Skeletal muscle tissue (tissue), 4 donors: ENCODE measurements around the gene NEK5. TPM values are rescaled to one million over a fixed set of nuclear protein-coding genes. Genes with fewer than 3 reads are reported as not detected.

Experiments used
- H3K27ac ChIP-seq: one replicate; pipeline ENCODE4 v1.7.0; 2013; ENCODE audit warnings: mild to moderate bottlenecking, low read depth, low read length, inconsistent platforms
- H3K27me3 ChIP-seq, 3 donors: one replicate each; pipeline ENCODE4 v1.7.0; 2013; ENCODE audit warnings: low read length in 3 of 3; ENCODE audit not compliant: control insufficient read depth in 3 of 3, insufficient read depth in 3 of 3
- H3K36me3 ChIP-seq, 3 donors: one replicate each; pipeline ENCODE4 v1.7.0; 2013; ENCODE audit warnings: low read length in 3 of 3; ENCODE audit not compliant: control insufficient read depth in 3 of 3, insufficient read depth in 3 of 3
- H3K4me1 ChIP-seq, 3 donors: one replicate each; pipeline ENCODE4 v1.7.0; 2013; ENCODE audit warnings: low read length in 3 of 3, mild to moderate bottlenecking in 3 of 3; ENCODE audit not compliant: control insufficient read depth in 3 of 3, insufficient read depth in 3 of 3
- H3K4me3 ChIP-seq, 3 donors: one replicate each; pipeline ENCODE4 v1.7.0; 2013; ENCODE audit warnings: low read length in 3 of 3
- H3K9ac ChIP-seq, 3 donors: one replicate each; pipeline ENCODE4 v1.7.0; 2013; ENCODE audit warnings: low read length in 3 of 3, mild to moderate bottlenecking in 3 of 3, moderate library complexity in 2 of 3, low read depth in 1 of 3
- H3K9me3 ChIP-seq, 3 donors: one replicate each; pipeline ENCODE4 v1.7.0; 2013; ENCODE audit warnings: low read length in 3 of 3; ENCODE audit not compliant: control insufficient read depth in 3 of 3
- total RNA-seq: library from RNA; depleted of rRNA; stranded (reverse); fragments of >200 nt; gene quantifications from one replicate; pipeline ENCODE4 v1.2.3, GENCODE V29; 2014
- donor health status: Osteomylitis.

NEK5 gene
- total RNA-seq, 1 donor from 2014 or later = 1.0 TPM

DNA sequence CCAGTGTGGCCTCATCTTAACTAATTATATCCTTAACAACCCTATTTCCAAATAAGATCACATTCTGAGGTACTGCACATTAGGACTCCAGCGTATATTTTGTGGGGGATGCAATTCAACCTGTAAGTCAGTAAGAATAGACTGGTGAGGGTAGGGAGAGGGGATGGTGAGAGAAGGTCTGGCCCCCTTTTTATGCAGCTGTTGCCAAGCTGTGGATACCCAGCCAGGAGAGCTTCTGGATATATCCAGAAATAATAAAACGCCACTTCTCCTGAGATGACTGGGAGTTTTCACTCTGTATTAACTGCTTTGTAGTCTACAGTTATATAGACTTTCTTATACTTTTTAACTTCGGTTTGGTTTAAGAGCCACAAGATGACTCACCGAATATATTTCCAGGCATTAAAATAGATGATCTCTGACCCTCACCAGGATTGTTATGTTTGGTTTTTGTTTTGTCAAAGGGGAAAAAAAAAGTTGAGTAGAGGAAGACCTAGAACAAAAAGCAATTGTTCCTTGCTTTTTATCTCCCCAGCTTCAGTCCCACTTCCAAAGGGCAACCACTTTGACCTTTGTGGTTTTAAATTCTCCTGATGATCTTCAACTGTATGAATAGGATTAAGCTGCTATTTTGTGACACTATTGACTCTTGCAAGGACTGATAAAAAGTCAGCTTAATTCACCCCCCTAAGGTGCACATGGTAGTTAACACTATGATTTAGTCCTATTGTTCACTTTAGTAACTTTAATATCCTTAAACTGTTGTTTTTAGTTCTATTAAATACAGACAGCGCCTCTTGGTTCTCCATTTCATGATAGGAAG is 33.6 kb upstream of the NEK5 start:
- peaks cover 4 to 14% (median 9%) of the 10 kb centered on the region in 3 donors for H3K4me1 ChIP-seq
- H3K9me3 ChIP-seq = no peaks in the 10 kb centered on the region
- no peak overlapping the region for H3K9ac ChIP-seq
- H3K36me3 ChIP-seq = peaks cover 0 to 3% (median 0%) of the 10 kb centered on the region in 3 donors
- no peaks in the 10 kb centered on the region for H3K27me3 ChIP-seq
- no peak overlapping the region for H3K4me3 ChIP-seq
- H3K27ac ChIP-seq = no peak overlapping the region

DNA sequence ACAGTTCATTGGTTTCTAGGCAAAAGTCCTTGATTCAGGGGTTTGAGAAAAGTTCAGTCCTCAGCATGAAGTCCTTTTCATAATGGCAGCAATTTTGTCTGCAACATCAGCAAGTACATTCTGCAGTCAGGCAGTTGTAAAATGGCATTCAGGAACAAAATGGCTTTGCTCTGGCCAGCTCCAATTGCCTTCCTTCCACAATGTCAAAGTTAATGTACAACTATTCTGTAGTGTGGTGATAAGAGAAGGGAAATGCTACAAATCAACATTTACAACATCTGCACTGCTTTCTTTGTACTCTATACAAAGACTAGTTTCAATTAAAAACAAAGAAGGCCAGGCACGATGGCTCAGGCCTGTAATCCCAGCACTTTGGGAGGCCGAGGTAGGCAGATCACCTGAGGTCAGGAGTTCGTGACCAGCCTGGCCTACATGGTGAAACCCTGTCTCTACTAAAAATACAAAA is 32.3 kb upstream of the NEK5 start:
- H3K27ac ChIP-seq = no peak overlapping the region
- H3K9ac ChIP-seq = no peak overlapping the region
- H3K36me3 ChIP-seq = no peaks in the 10 kb centered on the region
- H3K27me3 ChIP-seq = no peaks in the 10 kb centered on the region
- no peak overlapping the region for H3K4me3 ChIP-seq
- H3K4me1 ChIP-seq = peaks cover 4 to 14% (median 9%) of the 10 kb centered on the region in 3 donors
- no peaks in the 10 kb centered on the region for H3K9me3 ChIP-seq

DNA sequence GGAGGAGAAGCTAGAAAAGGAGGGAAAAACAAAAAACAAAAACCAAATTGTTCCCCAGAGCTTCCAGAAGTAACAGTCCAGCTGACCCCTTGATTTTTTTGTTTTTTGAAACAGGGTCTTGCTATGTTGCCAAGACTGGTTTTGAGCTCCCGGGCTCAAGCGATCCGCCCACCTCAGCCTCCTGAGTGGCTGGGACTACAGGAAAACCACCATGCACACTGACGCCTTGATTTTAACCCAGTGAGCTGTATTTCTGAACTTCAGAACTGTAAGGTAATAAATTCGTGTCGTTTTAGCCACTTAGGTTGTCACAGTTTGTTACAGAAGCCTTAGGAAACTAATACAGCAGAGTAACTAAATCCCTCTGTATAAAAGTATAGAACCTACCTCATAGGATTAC is 31.6 kb upstream of the NEK5 start:
- Histone ChIP-seq H3K27ac (no peak overlapping the region), H3K4me3 (no peak overlapping the region), H3K27me3 (no peaks in the 10 kb centered on the region), H3K4me1 (peaks cover 4 to 14% (median 9%) of the 10 kb centered on the region in 3 donors), H3K9me3 (no peaks in the 10 kb centered on the region), H3K36me3 (no peaks in the 10 kb centered on the region), H3K9ac (no peak overlapping the region)

DNA sequence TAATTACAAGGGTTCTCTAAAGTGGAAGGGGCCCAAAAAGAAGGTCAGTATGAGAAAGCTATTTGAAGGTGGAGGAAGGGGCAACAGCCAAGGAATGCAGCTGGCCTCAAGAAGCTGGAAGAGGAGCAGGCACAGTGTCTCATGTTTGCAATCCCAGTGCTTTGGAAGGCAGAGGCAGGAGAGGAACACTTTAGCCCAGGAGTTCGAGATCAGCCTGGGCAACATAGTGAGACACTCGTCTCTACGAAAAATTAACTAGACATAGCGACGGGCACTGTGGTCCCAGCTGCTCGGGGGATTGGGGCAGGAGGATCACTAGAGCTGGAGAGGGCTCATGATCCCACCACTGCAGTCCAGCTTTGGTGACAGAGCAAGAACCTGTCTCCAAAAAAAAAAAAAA is 31.2 kb upstream of the NEK5 start:
- Histone ChIP-seq H3K4me3 (peak overlapping the region in 2 of 3 donors; percentile 80 to 81), H3K9me3 (no peaks in the 10 kb centered on the region), H3K27me3 (no peaks in the 10 kb centered on the region), H3K36me3 (no peaks in the 10 kb centered on the region), H3K27ac (no peak overlapping the region), H3K9ac (no peak overlapping the region), H3K4me1 (peaks cover 4 to 14% (median 9%) of the 10 kb centered on the region in 3 donors)

DNA sequence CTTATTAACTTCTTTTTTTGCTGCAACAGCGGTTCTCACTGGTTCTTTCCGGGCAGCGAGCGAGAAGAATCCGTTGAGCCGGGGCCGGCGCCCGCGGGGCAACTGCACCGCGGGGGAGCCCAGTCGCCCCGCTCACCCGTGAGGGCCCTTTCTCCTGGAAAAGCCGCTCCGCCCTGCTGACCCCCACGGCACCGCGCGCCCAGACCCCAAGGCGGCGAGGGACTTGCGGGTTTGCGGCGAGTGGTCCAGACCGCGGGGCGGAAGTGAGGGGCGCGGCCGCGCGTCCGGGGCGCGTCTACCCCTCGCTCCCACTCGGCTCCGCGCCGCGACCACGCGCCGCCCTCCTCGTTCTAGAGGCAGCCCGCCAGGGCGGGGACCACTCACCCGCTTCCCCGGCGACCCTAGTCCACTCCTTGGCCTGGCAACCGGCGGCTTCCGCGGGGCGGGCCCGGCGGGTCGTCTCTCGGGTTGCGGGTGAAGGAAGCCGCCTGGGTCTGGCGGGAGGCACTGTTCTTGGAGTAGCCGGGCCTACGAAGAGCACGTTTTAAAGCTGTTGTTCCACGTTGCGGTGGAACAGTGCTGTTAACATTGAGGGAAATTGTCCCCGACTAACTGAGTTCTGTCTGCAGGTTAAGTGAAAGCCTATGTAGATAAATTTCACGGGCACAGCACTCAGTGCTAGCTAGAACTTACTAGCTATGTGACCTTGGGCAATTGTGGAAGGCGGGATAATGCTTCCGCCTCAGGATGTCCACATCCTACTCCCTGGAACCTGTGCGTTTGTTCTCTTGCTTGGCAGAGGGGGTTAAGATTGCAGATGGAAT is 30.5 kb upstream of the NEK5 start, which contains the start of gene NEK3:
Gene NEK3 (minus strand): TSS at position 439 of the 824 bp plus-strand sequence. CDS start 3,406 bp downstream, outside the sequence.
- H3K27me3 ChIP-seq = no peaks in the 10 kb centered on the region
- no peaks in the 10 kb centered on the region for H3K36me3 ChIP-seq
- H3K9ac ChIP-seq = peak within 1 kb of the TSS; percentile 79 to 87 (median 84)
- H3K4me3 ChIP-seq = peak within 1 kb of the TSS; percentile 80 to 82 (median 81)
- H3K9me3 ChIP-seq = no peaks in the 10 kb centered on the region
- peak within 1 kb of the TSS; percentile 52 for H3K27ac ChIP-seq
- H3K4me1 ChIP-seq = peaks cover 4 to 14% (median 9%) of the 10 kb centered on the region in 3 donors

DNA sequence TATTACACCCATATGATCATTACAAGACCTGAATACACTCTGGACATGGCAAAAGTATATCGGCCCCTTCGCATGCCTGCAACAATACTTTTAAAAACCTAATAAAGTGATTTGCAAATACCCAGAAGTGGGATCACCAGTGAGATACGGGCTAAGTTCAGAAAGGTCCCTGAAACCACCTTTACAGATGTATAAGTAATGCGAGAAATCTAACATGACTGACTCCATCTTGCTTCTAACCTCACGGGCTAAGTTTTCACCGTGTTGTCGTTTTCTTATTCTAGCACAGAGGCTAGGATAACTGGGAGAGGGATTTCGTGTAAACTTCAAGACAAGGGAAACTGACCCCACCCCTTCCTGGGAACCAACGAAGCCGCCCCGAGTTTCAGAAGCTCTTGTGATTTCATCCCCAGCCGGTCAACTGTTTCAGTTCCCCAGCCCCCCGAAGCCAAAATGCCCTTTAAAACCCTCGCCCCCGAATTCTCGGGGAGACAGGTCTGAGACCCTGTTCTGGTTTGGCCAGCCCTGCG is 29.8 kb upstream of the NEK5 start:
- peak overlapping the region; percentile 52 for H3K27ac ChIP-seq
- peak overlapping the region; percentile 80 to 82 (median 81) for H3K4me3 ChIP-seq

DNA sequence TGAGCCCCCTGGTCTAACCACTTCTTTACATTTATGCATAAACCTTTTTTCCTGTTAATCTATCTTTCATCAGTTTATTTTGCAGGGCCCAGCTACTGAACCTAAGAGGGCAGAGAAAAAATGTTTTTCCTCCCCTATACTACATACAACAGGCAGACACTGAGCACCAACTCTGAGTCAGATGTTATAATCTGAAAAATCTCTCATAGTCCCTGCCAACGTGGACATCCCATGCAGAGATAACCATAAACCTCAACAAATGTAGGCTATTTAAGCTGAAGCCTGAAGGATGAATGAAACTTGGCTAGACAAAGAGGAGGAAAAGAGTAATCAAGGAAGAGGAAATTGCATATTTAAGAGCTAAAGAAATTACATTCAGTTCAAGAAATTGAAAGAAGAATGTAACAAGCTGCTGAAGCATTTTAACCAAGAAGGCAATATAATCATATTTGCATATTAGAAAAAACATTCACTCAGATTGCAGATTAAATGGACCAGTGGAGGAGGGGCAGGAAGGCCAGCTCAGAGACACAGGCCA is 27.9 kb upstream of the NEK5 start:
- Histone ChIP-seq H3K4me3 (no peak overlapping the region), H3K27me3 (no peaks in the 10 kb centered on the region), H3K9ac (no peak overlapping the region), H3K9me3 (no peaks in the 10 kb centered on the region), H3K36me3 (peaks cover 0 to 3% (median under 1%) of the 10 kb centered on the region in 3 donors), H3K27ac (no peak overlapping the region), H3K4me1 (peaks cover 4 to 12% (median 9%) of the 10 kb centered on the region in 3 donors)

More for the DNA sequence above, 29.8 kb upstream of the NEK5 start:
- no peaks in the 10 kb centered on the region for H3K36me3 ChIP-seq
- peak overlapping the region; percentile 79 to 87 (median 84) for H3K9ac ChIP-seq
- no peaks in the 10 kb centered on the region for H3K9me3 ChIP-seq
- H3K27me3 ChIP-seq = no peaks in the 10 kb centered on the region
- H3K4me1 ChIP-seq = peaks cover 4 to 14% (median 9%) of the 10 kb centered on the region in 3 donors

DNA sequence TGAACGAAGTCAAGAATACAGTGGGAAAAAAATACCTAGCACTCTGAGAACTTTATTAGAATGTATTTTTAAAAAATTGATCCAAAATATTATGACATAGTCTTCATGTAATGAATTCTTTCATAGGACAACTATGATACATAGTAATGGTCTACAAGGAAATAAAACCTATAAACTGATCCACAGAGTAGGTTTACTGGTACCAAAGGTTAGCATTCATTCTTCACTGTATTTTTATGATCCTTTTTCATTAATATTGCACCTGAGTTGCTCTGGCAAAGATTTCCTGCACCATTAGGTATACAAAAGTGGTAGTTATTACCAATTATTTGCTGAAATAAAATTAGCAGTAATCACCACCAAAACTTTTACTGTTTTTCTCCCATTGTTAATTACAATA is 26.3 kb upstream of the NEK5 start:
- Histone ChIP-seq H3K27ac (no peak overlapping the region), H3K4me1 (peaks cover 4 to 12% (median 9%) of the 10 kb centered on the region in 3 donors), H3K9me3 (no peaks in the 10 kb centered on the region), H3K4me3 (no peak overlapping the region), H3K27me3 (no peaks in the 10 kb centered on the region), H3K9ac (no peak overlapping the region), H3K36me3 (peaks cover 7 to 10% (median 8%) of the 10 kb centered on the region in 3 donors)

DNA sequence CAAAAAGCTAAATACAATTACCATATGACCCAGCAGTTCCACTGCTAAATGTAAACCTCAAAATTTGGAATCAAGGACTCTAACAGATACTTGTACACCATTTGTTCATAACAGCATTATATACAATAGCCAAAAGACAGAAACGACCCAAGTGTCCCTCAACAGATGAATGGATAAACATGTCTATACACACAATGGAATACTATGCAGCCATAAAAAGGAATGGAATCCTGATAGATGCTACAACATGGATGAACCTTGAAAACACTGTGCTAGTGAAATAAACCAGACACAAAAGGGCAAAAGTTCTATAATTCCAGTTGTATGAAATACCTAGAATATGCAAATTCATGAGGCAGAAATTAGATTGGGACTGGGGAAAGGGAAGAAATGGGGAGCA is 18.4 kb upstream of the NEK5 start:
- H3K4me1 ChIP-seq = no peaks in the 10 kb centered on the region
- no peaks in the 10 kb centered on the region for H3K27me3 ChIP-seq
- H3K36me3 ChIP-seq = peaks cover 8 to 21% (median 10%) of the 10 kb centered on the region in 3 donors
- no peak overlapping the region for H3K27ac ChIP-seq
- H3K9me3 ChIP-seq = no peaks in the 10 kb centered on the region
- H3K9ac ChIP-seq = no peak overlapping the region
- no peak overlapping the region for H3K4me3 ChIP-seq
